Measurements from ENCODE around the gene NECTIN1.
A peak's percentile ranks its signal among the peaks of the same experiment; 100 is the strongest.

Gene NECTIN1

DNA sequence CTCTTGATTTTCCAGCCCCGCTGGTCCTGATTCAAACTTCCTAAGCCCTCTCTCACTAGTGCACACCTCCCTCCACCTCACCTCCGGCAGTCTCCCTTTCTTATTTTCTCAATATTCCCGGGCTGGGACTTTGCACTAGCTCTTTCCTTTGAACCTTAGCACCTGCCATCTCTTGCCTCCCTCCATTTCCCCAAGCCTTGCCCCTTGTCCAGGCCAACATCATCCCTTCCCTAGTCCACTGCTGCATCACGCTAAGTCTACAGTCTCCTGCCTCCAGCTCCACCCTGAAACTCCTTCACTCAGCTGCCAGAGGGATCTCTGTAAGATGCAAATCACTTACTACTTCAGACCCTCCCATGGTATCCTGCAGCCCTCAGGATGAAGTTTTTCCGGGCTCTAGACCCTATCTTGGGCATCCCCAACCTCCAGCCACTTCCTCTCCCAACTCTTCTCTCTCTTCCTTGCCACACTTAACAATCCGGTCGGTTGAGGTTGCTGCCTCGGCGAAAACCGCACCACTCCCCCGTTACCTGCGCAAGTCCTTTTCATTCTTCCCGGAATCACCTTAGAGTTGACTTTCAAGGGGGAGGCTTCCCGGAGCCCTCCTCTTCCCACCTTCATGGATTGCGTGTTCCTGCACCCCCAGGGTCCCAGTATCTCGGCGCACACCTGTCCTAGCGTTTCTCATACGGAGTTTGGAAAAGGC lies 42.7 kb downstream of the NECTIN1 start:
- Histone ChIP-seq H3K23ac (ENCODE audit: low read length) (no peak overlapping the region), H3K9me3 (ENCODE audit: insufficient read depth, low read depth, low read length) (no peaks in the 10 kb centered on the region), H4K8ac (ENCODE audit: low read depth, low read length) (no peak overlapping the region), H2AFZ (ENCODE audit: insufficient read depth, low read length, poor library complexity) (no peak overlapping the region), H3K18ac (ENCODE audit: low read length) (no peak overlapping the region), H4K12ac (ENCODE audit: low read depth, low read length) (no peak overlapping the region), H3K14ac (ENCODE audit: low read length) (no peak overlapping the region), H3K9ac (ENCODE audit: low read length) (no peak overlapping the region), H3K27me3 (ENCODE audit: insufficient read depth, low read length) (no peaks in the 10 kb centered on the region), H2BK5ac (ENCODE audit: low read depth, low read length, poor library complexity) (no peak overlapping the region), H3K4me3 (ENCODE audit: low read depth, low read length) (no peak overlapping the region), H3K27ac (ENCODE audit: low read depth, low read length) (no peak overlapping the region), H2AK5ac (ENCODE audit: low read length) (no peak overlapping the region), H3K79me2 (ENCODE audit: control insufficient read depth, insufficient read depth, low read length, poor library complexity) (peaks cover 4% of the 10 kb centered on the region), H3K4ac (ENCODE audit: low read depth, low read length) (no peak overlapping the region), H3K4me1 (ENCODE audit: control insufficient read depth in 1 of 2, insufficient read depth in 2 of 2, low read length in 2 of 2) (peaks cover 19 to 26% of the 10 kb centered on the region in 2 experiments), H4K91ac (ENCODE audit: low read depth, low read length) (no peak overlapping the region), H2BK12ac (ENCODE audit: low read length) (no peak overlapping the region), H3K79me1 (ENCODE audit: low read length) (peaks cover 12% of the 10 kb centered on the region), H2BK120ac (ENCODE audit: insufficient read depth, low read length, poor library complexity) (no peak overlapping the region), H3K4me2 (ENCODE audit: low read length) (no peak overlapping the region), H3K36me3 (ENCODE audit: control insufficient read depth in 1 of 2, insufficient read depth in 2 of 2, low read length in 2 of 2) (no peaks in the 10 kb centered on the region)
- DNase-seq, result no peak
- no CpG with 5 or more reads among the region's 19 CpGs for WGBS (ENCODE audit: extremely low coverage, insufficient coverage, insufficient read length)

DNA sequence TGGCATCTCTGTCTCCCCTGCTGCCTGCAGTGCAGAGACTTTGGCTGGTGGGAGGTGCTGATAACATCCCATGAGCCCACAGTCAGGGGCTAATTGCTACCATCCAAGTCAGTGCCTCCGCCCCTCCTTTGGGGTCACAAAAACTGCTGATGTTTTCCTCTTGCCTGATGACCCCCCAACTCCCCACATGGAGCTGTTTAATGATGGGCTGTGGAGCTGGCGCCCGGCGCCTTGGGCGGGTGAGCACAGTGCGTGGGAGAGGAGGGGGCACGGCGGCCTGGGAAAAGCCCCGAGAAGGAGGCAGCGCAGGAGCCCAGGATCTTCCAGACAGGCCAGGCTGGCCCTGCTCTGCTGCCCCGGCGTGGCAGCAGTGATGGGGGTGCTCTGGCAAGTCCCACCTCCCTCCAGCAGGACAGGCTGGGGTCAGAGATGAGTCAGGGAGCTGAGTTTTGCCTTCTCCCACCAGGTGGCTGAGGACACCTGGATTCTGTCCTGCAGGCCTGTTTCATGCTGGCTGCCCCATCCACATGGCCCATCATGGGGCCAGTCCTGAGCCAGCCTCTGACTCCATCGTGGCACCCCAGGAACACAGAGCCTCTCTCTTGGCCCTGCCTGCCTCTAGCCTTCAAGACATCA lies 43.8 kb downstream of the NECTIN1 start:
- H3K79me1 ChIP-seq (ENCODE audit: low read length), result peaks cover 12% of the 10 kb centered on the region
- H3K23ac ChIP-seq (ENCODE audit: low read length), result no peak overlapping the region
- H4K12ac ChIP-seq (ENCODE audit: low read depth, low read length), result no peak overlapping the region
- no peak overlapping the region for H3K18ac ChIP-seq (ENCODE audit: low read length)
- H3K27ac ChIP-seq (ENCODE audit: low read depth, low read length), result no peak overlapping the region
- H3K14ac ChIP-seq (ENCODE audit: low read length), result peak overlapping the region; percentile 15
- no peaks in the 10 kb centered on the region for H3K36me3 ChIP-seq (ENCODE audit: control insufficient read depth in 1 of 2, insufficient read depth in 2 of 2, low read length in 2 of 2)
- peak overlapping the region; percentile 67 for H4K91ac ChIP-seq (ENCODE audit: low read depth, low read length)
- no peak overlapping the region for H4K8ac ChIP-seq (ENCODE audit: low read depth, low read length)
- no peak overlapping the region for H3K4me2 ChIP-seq (ENCODE audit: low read length)
- H2AFZ ChIP-seq (ENCODE audit: insufficient read depth, low read length, poor library complexity), result no peak overlapping the region
- no peaks in the 10 kb centered on the region for H3K27me3 ChIP-seq (ENCODE audit: insufficient read depth, low read length)
- no peak overlapping the region for H3K9ac ChIP-seq (ENCODE audit: low read length)
- no peaks in the 10 kb centered on the region for H3K9me3 ChIP-seq (ENCODE audit: insufficient read depth, low read depth, low read length)
- H2BK120ac ChIP-seq (ENCODE audit: insufficient read depth, low read length, poor library complexity), result no peak overlapping the region
- no peak overlapping the region for H3K4ac ChIP-seq (ENCODE audit: low read depth, low read length)
- H2BK12ac ChIP-seq (ENCODE audit: low read length), result peak overlapping the region; percentile 15
- no peak overlapping the region for H3K4me3 ChIP-seq (ENCODE audit: low read depth, low read length)
- DNase-seq, result no peak
- H3K79me2 ChIP-seq (ENCODE audit: control insufficient read depth, insufficient read depth, low read length, poor library complexity), result peaks cover 4% of the 10 kb centered on the region
- no peak overlapping the region for H2AK5ac ChIP-seq (ENCODE audit: low read length)
- no peak overlapping the region for H2BK5ac ChIP-seq (ENCODE audit: low read depth, low read length, poor library complexity)
- peaks cover 25 to 33% of the 10 kb centered on the region in 2 experiments for H3K4me1 ChIP-seq (ENCODE audit: control insufficient read depth in 1 of 2, insufficient read depth in 2 of 2, low read length in 2 of 2)
- no CpG with 5 or more reads among the region's 13 CpGs for WGBS (ENCODE audit: extremely low coverage, insufficient coverage, insufficient read length)

DNA sequence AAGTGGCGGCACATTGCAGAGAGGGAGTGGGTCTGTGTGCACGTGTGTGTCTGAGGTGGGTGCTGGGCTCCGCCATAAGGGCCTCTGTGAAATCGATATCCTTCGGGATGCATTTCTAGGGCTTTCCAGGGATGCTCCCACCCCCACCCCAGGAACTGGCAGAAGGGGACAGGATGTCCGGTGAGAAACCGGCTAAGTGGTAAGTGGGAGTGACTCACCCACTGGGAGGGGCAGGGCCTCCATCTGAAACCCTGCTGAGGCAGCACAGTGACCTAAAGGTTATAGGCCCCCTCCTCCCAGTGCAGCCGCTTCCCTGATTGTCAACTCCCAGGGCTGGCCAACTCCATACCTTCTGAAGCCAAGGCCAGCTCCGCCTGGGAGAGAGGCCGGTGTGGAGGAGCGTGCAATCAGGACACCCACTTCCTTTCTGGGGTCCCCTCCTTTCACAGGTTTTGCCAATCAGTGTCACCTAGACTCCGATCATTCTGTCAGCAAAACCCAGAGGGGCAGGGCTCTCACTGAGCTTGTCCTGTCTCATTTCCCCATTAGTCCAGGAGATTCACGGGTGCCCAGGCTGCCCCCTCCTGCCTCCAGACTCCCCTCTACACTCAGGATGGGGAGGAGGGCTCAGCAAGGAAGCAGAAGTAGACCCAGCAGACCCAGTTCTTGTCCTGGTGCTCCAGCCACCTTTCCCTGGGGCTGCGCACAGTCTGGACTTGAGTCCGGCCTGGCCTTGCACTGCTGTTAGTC lies 44.5 kb downstream of the NECTIN1 start:
- H3K9me3 ChIP-seq (ENCODE audit: insufficient read depth, low read depth, low read length), result no peaks in the 10 kb centered on the region
- H3K4ac ChIP-seq (ENCODE audit: low read depth, low read length), result peak overlapping the region; percentile 80
- H3K36me3 ChIP-seq (ENCODE audit: control insufficient read depth in 1 of 2, insufficient read depth in 2 of 2, low read length in 2 of 2), result no peaks in the 10 kb centered on the region
- peaks cover 25 to 33% of the 10 kb centered on the region in 2 experiments for H3K4me1 ChIP-seq (ENCODE audit: control insufficient read depth in 1 of 2, insufficient read depth in 2 of 2, low read length in 2 of 2)
- peak overlapping the region; percentile 84 for H4K12ac ChIP-seq (ENCODE audit: low read depth, low read length)
- H2BK120ac ChIP-seq (ENCODE audit: insufficient read depth, low read length, poor library complexity), result peak overlapping the region; percentile 86
- peak overlapping the region; percentile 19 for H3K4me2 ChIP-seq (ENCODE audit: low read length)
- H3K79me1 ChIP-seq (ENCODE audit: low read length), result peaks cover 12% of the 10 kb centered on the region
- peak overlapping the region; percentile 53 for H2BK12ac ChIP-seq (ENCODE audit: low read length)
- H3K4me3 ChIP-seq (ENCODE audit: low read depth, low read length), result no peak overlapping the region
- no peaks in the 10 kb centered on the region for H3K27me3 ChIP-seq (ENCODE audit: insufficient read depth, low read length)
- peak overlapping the region; percentile 82 for H2BK5ac ChIP-seq (ENCODE audit: low read depth, low read length, poor library complexity)
- peak overlapping the region; percentile 59 for H3K14ac ChIP-seq (ENCODE audit: low read length)
- no peak for DNase-seq
- no peak overlapping the region for H3K23ac ChIP-seq (ENCODE audit: low read length)
- peak overlapping the region; percentile 68 for H4K8ac ChIP-seq (ENCODE audit: low read depth, low read length)
- H4K91ac ChIP-seq (ENCODE audit: low read depth, low read length), result peak overlapping the region; percentile 96
- H3K9ac ChIP-seq (ENCODE audit: low read length), result no peak overlapping the region
- H2AFZ ChIP-seq (ENCODE audit: insufficient read depth, low read length, poor library complexity), result peak overlapping the region; percentile 8
- H2AK5ac ChIP-seq (ENCODE audit: low read length), result peak overlapping the region; percentile 61
- H3K79me2 ChIP-seq (ENCODE audit: control insufficient read depth, insufficient read depth, low read length, poor library complexity), result peaks cover 4% of the 10 kb centered on the region
- H3K18ac ChIP-seq (ENCODE audit: low read length), result peak overlapping the region; percentile 76
- peak overlapping the region; percentile 52 for H3K27ac ChIP-seq (ENCODE audit: low read depth, low read length)
- WGBS (ENCODE audit: extremely low coverage, insufficient coverage, insufficient read length), result no CpG with 5 or more reads among the region's 15 CpGs

DNA sequence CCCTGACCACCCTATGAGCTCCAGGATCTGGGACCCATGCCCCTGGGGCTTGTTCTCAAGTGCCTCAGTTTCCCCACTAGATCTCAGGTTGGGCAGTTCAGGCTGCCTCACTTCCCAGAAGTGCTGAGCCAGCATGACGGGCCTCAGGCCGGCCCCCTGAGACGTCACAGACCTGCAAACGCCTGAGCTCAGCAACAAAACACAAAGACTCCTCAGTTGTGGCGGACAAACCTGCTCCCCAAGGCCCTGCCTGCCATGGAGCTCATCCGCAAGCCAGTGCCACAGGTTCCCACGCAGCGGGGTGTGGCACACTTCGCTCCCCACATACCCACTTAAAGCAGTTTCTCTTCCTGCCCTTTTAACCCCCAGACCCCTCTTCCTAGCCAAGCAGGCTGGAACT lies 45.2 kb downstream of the NECTIN1 start:
- whole genome bisulfite sequencing (ENCODE audit: extremely low coverage, insufficient coverage, insufficient read length), result no CpG with 5 or more reads among the region's 9 CpGs
- peak overlapping the region; percentile 59 for H3K14ac ChIP-seq (ENCODE audit: low read length)
- no peak overlapping the region for H3K4me2 ChIP-seq (ENCODE audit: low read length)
- peak overlapping the region; percentile 53 for H2BK12ac ChIP-seq (ENCODE audit: low read length)
- no peak overlapping the region for H3K4me3 ChIP-seq (ENCODE audit: low read depth, low read length)
- H3K27me3 ChIP-seq (ENCODE audit: insufficient read depth, low read length), result no peaks in the 10 kb centered on the region
- H2BK120ac ChIP-seq (ENCODE audit: insufficient read depth, low read length, poor library complexity), result peak overlapping the region; percentile 86
- no peaks in the 10 kb centered on the region for H3K9me3 ChIP-seq (ENCODE audit: insufficient read depth, low read depth, low read length)
- H4K91ac ChIP-seq (ENCODE audit: low read depth, low read length), result peak overlapping the region; percentile 96
- H2AK5ac ChIP-seq (ENCODE audit: low read length), result peak overlapping the region; percentile 61
- H3K36me3 ChIP-seq (ENCODE audit: control insufficient read depth in 1 of 2, insufficient read depth in 2 of 2, low read length in 2 of 2), result no peaks in the 10 kb centered on the region
- peak overlapping the region; percentile 52 for H3K27ac ChIP-seq (ENCODE audit: low read depth, low read length)
- peaks cover 25 to 33% of the 10 kb centered on the region in 2 experiments for H3K4me1 ChIP-seq (ENCODE audit: control insufficient read depth in 1 of 2, insufficient read depth in 2 of 2, low read length in 2 of 2)
- H2AFZ ChIP-seq (ENCODE audit: insufficient read depth, low read length, poor library complexity), result peak overlapping the region; percentile 8
- H4K12ac ChIP-seq (ENCODE audit: low read depth, low read length), result peak overlapping the region; percentile 84
- H4K8ac ChIP-seq (ENCODE audit: low read depth, low read length), result peak overlapping the region; percentile 68
- DNase-seq, result no peak
- no peak overlapping the region for H3K23ac ChIP-seq (ENCODE audit: low read length)
- H3K79me2 ChIP-seq (ENCODE audit: control insufficient read depth, insufficient read depth, low read length, poor library complexity), result peaks cover 4% of the 10 kb centered on the region
- H3K18ac ChIP-seq (ENCODE audit: low read length), result peak overlapping the region; percentile 71
- H3K9ac ChIP-seq (ENCODE audit: low read length), result no peak overlapping the region
- H2BK5ac ChIP-seq (ENCODE audit: low read depth, low read length, poor library complexity), result peak overlapping the region; percentile 82
- H3K79me1 ChIP-seq (ENCODE audit: low read length), result peaks cover 12% of the 10 kb centered on the region
- H3K4ac ChIP-seq (ENCODE audit: low read depth, low read length), result peak overlapping the region; percentile 80

Measured in trophoblast cell (in vitro differentiated cells and primary cell).